Measurements from ENCODE around the gene CELF3. TPM values are rescaled to one million over a fixed set of nuclear protein-coding genes. Genes with fewer than 3 reads are reported as not detected.
A peak's percentile ranks its signal among the peaks of the same experiment; 100 is the strongest.

The CELF3 gene
- total and polyA plus RNA-seq, 2 of the 4 experiments (the other 2 are of a cell fraction), result not detected

GRCh38 chr1:151720974-151721787 lies 4.6 kb upstream of the CELF3 start, which contains the start of gene RIIAD1:
Gene RIIAD1 (plus strand): TSS chr1:151721522. CDS start chr1:151721537, 15 bp downstream.
- H3K23ac ChIP-seq (ENCODE audit: low read depth, low read length), result 0 out of 2 replicates have a peak within 1 kb of the TSS, but pooled peaks have one; percentile 40
- H3K56ac ChIP-seq (ENCODE audit: extremely low read depth, insufficient read depth, low read length), result no peak within 1 kb of the TSS
- no peaks in the 10 kb centered on the region for H3K9me3 ChIP-seq (ENCODE audit: control insufficient read depth, insufficient read depth, low read length)
- WGBS, 2 experiments (ENCODE audit: extremely low coverage in 2 of 2, insufficient read length in 1 of 2), result 2% methylated on average over 15 of the region's 44 CpGs; no CpG with 5 or more reads in 1 of the 2 experiments
- H4K20me1 ChIP-seq (ENCODE audit: insufficient read depth, low read length), result no peaks in the 10 kb centered on the region
- peaks cover 57% of the 10 kb centered on the region for H3K27me3 ChIP-seq (ENCODE audit: control insufficient read depth, insufficient read depth, low read length)
- intact Hi-C loops (cut with micrococcal nuclease) (no loop called here), in situ Hi-C loops (cut with MboI; ENCODE audit: low sequenced_read_pairs) (no loop called here), dilution Hi-C loops (cut with HindIII; ENCODE audit: low sequenced_read_pairs, unreplicated experiment) (no loop called here)
- H3K4me1 ChIP-seq (ENCODE audit: control insufficient read depth, insufficient read depth, low read length), result peaks cover 2% of the 10 kb centered on the region; the same call in 1 of the 2 replicates
- no TSS peak for BruUV-seq (replicated peaks)
- no peak within 1 kb of the TSS for H4K91ac ChIP-seq (ENCODE audit: insufficient read depth, low read depth, low read length)
- H3K18ac ChIP-seq (ENCODE audit: low read depth, low read length), result no peak within 1 kb of the TSS
- no peak within 1 kb of the TSS for H2AK5ac ChIP-seq (ENCODE audit: low read depth, low read length)
- no peaks in the 10 kb centered on the region for H3K9me1 ChIP-seq (ENCODE audit: insufficient read depth, low read length)
- H3K27ac ChIP-seq (ENCODE audit: insufficient read depth, low read length), result no peak within 1 kb of the TSS
- peak within 1 kb of the TSS; percentile 29; the same call in 1 of the 2 replicates for H3K9ac ChIP-seq (ENCODE audit: low read depth, low read length)
- no peak within 1 kb of the TSS for H3K14ac ChIP-seq (replicated peaks; ENCODE audit: low read depth, low read length)
- no peak within 1 kb of the TSS for H2BK120ac ChIP-seq (ENCODE audit: low read depth, low read length)
- H3K79me1 ChIP-seq (ENCODE audit: low read depth in 1 of 2, low read length in 2 of 2), result no peaks in the 10 kb centered on the region
- peak within 1 kb of the TSS; percentile 20 for H2AK9ac ChIP-seq (replicated peaks; ENCODE audit: low read depth, low read length, poor library complexity)
- no peak within 1 kb of the TSS for H2BK15ac ChIP-seq (ENCODE audit: low read depth, low read length)
- H2AFZ ChIP-seq (replicated peaks; ENCODE audit: low read length, poor library complexity), result peak within 1 kb of the TSS; percentile 72
- 0 out of 4 replicates have a peak within 1 kb of the TSS, but pooled peaks of 1 of the 2 experiments have one; percentile 5 for H4K8ac ChIP-seq (ENCODE audit: low read depth in 2 of 2, low read length in 2 of 2)
- ChIA-PET POLR2A (ENCODE audit: unreplicated experiment) (interaction anchor here (1.0 kb wide), 1 partner anchor 118 kb away, joined by 3 read pairs; no protein-coding TSS in a partner anchor), CTCF (interaction anchor here (1.4 kb wide), 1 partner anchor 14 kb away, joined by 8 read pairs; no protein-coding TSS in a partner anchor)
- TF ChIP-seq CHD1 (IDR thresholded peaks at IDR 0.05; ENCODE audit: low read depth, low read length), result no peak
- TF ChIP-seq ELK1 (IDR thresholded peaks at IDR 0.05; ENCODE audit: borderline replicate concordance, low read depth, low read length), result no peak
- no peak for TF ChIP-seq NFE2L2 (IDR thresholded peaks at IDR 0.05; ENCODE audit: low read depth, low read length)
- DNase-seq (no peak), ATAC-seq (ENCODE audit: low read depth) (peak; percentile 90)
- peak within 1 kb of the TSS; percentile 32 for H3K4me3 ChIP-seq (ENCODE audit: insufficient read depth, low read depth, low read length)
- peak within 1 kb of the TSS; percentile 84 for H3K4me2 ChIP-seq (ENCODE audit: low read depth, low read length)
- no peak within 1 kb of the TSS for H4K5ac ChIP-seq (ENCODE audit: low read depth, low read length)
- H3K36me3 ChIP-seq (ENCODE audit: control insufficient read depth, insufficient read depth, low read length), result no peaks in the 10 kb centered on the region
- H2BK5ac ChIP-seq (ENCODE audit: low read depth, low read length, poor library complexity, severe bottlenecking), result no peak within 1 kb of the TSS
- H3K4ac ChIP-seq (ENCODE audit: low read depth, low read length), result no peak within 1 kb of the TSS
- H2BK20ac ChIP-seq (ENCODE audit: low read depth, low read length), result no peak within 1 kb of the TSS
